ENCODE data around the gene GTPBP6.
A peak's percentile ranks its signal among the peaks of the same experiment; 100 is the strongest.
"Not testable (repeated sequence)": the region's sequence is repeated elsewhere in the genome, so short reads cannot be mapped to it uniquely, and the experiment has no call there.

GTPBP6 gene

DNA sequence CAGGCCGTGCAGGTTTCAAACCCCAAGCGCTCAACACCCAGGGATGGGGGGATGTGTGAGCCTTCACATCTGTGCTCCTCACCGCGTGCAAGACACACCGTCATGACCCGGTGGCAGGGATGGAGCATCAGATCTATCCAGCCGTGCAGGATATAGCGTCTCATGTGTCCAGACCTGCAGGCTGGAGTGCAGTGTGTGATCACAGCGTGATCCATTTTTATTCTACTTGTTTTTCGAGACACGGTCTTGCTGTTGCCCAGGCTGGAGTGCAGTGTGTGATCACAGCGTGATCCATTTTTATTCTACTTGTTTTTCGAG is 32.7 kb upstream of the GTPBP6 start:
- DNase-seq = not testable (repeated sequence)

DNA sequence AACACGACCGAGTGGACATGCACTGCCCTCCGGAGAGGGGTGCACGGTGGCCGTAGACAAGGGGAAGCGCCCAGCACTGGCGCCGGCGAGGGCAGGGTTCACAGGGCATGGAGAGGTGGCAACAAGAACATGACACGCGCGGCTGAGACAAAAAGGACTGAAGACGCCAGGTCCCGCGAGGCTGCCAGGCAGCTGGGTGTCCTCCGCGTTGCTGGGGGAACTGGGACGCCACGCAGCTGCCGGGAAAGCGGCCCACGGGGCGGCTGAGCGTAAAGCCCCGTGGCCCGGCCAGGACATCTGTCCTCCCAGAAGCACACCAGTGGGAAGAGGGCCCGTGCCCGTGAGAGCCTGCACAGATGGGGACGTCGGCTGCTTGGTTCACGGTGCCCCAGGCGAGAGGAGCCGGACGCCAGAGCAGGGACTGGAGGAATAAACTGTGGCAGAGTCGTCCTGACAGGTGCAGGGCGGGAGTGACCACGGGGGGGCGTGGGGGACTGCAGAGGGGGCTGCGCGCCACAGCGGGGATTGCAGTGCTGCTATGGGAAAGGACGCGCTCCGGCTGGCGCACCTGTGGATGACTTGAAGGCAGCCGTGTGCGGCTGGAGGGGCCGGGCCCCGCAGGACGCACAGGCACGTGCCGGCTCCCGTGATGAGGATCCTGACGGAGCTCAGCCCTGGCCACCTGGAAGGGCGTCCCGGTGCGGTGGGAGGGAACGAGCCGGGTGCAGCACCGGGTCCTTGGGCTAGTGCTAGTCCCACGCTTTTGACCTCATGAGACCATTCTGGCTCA is 32.1 kb upstream of the GTPBP6 start:
- DNase-seq = no peak

DNA sequence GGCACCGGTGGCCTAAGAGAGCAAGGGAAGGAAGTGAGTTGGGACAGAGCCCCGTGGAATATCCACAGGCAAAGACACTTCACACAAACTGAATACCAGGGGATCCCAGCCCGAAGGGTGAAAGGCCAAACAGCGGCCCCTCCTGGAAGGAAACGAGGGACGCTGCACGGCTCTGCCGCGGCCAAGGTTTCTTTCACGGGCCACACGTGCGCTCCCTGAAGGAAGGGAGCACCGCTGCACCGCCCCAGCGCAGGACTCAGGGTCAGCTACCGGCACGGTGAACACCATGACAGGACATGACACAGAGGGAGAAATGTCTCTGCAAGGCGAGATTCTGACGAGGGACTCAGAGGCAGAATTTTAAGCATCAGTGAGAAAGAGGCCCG is 31.5 kb upstream of the GTPBP6 start:
- no peak for DNase-seq

DNA sequence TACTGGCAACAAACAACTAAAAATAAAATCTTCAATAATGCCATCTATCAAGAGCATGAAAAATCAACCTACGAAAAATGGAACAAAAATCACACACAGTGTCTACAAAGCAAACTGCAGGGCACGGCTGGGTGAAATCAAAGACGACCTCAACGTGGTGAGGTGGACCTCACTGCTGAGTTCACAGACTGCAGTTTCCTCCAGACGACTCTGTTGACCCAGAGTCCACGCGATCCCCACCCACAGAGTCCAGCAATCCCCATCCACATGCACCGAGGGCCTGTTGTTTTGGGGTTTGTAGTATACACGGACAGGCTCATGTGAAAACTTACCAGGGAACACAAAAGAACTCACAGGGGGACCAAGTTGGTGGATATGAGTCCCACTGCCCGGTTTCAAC is 31.1 kb upstream of the GTPBP6 start:
- DNase-seq = no peak

DNA sequence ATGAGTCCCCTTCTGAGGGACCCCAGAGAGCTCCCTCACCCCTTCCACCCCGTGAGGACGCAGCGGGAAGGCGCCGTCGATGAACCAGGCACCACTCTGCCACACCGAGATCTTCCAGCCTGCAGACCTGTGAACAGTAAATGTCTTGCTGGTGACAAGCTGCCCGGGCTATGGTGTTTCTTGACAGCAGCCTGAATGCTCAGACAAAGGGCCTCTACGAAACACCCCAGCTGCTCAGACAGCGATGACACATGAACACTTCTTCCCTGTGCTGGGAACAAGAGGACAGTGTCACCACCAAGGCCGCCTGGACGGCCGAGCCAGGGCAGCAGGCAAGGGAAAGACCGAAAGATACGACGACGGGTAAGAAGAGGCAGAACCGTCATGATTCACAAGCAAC is 30.6 kb upstream of the GTPBP6 start:
- DNase-seq = no peak

DNA sequence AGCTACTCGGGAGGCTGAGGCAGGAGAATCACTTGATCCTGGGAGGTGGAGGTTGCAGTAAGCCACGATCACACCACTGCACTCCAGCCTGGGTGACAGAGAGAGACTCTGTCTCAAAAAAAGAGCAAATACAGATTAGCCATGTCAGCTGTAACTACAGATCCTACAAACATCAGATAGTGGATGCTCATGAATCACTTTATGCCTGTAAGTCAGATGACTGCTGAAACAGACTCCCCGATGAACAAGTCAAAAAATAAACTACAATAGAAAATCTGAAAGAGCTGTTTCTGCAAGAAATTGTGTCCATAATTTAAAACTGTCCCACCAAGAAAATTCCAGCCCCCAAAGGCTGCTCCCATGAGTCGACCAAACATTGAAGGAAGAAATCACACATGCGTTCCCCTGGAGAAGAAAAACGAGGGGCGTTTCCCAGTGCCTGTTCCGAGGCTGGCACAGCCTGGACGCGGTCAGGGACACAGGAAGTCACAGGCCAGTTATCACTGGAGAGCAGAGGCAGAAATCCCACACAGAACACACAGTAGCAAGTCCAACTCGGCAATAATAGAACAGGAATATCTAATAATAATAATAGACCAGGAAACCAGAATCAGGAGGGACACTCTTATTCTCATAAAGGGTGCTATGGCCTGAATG is 30.0 kb upstream of the GTPBP6 start:
- DNase-seq = no peak

DNA sequence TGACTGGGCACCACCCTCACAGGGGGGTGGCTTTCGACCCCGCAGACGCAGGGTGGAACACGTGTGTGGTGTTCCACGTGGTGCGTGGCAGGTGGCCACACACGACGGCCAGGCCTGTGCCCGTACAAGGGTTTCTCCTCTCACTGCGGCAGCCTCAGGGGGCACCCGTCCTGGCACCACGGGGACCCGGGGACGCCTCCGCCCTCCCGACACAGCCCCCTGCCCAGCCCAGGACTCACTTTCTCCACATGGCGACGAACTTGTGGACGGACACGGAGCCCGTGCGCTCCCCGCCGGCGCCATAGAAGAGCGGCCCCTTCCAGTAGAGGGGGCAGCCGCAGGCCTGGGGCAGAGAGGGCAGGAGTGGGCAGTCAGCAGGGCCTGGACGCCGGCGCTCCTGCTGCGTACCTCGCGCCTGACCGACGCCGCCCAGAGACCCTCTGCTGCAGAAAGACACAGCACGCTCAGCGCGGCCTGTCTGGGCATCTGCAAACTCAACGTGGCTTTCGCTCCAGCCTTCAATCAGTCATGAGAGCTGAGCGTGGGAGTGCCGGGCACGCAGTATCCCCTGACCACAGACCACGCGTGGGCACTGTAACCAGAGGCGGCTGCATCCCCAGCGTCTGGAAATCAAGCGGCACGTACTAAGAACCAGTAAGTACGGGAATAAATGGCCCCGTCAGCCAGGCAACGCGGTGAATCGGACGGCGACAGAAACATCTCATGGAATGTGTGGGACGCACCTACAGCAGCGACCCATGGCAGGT is 28.9 kb upstream of the GTPBP6 start:
- no peak for DNase-seq

DNA sequence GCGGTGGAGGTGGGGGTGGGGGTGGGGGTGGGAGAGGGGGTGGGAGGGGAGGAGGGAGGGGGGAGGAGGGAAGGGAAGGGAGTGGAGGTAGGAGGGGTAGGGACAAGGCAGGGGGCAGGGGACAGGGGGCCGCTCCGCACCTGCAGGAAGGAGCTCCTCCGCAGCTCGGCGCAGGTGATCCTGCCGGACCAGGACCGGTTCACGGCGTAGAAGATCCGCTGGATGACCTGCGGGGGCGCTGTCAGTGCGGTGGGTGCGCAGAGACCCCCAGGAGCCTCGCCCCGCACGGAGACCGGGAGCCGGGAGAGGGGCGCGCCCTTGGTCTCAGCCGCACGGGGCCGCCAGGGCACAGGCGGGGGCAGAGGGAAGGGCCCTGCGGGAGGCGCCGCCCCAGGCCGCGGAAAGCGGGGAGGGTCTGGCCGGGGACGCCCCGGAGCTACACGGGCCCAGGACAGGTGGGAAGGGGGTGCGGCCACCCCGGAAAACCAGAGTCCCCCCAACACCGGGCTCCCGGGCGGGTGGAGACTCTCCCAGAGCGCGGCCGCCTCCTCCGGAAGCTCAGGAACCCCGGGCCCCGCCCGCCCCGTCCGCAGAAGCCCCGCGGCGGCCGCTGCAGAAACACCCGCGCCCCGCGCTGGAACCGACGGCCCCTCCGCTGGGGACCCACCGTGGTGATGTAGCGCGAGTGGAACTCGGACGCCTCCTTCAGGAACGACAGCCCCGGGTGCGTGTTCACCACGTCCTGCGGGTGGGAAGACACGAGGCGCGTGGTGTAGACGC is 27.6 kb upstream of the GTPBP6 start:
- peak; percentile 8 for DNase-seq

DNA sequence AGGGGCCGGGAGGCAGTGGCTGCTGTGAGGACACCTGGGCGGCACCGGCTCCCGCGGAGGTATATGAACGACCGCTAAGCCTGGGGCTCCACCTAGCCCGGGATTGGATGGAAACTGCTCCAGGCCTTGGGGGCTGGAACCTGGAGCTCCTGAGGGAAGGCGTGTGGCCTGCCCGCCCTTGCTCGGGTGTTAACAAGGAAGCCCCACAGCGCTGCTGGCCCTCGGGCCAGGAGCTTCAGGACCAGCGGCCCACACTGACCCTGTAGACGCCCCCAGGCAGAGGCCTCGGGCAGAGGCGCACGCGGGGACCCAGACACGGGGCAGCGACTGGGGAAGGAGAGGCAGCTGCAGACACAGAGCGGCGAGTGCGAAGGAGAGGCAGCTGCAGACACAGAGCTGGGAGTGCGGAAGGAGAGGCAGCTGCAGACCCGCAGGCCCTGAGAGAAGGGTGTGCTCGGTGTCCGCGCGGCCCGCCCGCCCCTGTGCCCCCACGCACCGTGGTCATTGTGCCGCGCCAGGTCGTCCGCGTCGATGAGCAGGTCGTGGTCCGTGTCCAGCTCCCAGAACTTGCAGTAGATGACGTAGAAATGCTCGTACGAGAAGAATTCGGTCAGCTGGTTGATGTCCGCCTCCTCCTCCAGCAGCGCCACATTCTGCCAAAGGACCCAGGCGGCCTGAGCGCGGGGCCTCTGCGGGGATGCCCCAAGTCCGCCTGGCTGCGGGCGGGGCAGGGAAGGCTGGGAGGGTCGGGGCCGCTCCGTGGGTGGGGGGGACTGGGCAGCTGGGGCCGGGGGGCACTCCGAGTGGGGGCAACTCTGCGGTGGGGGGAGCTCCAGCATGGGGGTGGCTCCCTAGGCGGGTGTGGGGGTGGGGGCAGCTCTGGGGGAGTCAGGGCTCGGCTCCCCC is 26.7 kb upstream of the GTPBP6 start:
- DNase-seq = peak; percentile 3

DNA sequence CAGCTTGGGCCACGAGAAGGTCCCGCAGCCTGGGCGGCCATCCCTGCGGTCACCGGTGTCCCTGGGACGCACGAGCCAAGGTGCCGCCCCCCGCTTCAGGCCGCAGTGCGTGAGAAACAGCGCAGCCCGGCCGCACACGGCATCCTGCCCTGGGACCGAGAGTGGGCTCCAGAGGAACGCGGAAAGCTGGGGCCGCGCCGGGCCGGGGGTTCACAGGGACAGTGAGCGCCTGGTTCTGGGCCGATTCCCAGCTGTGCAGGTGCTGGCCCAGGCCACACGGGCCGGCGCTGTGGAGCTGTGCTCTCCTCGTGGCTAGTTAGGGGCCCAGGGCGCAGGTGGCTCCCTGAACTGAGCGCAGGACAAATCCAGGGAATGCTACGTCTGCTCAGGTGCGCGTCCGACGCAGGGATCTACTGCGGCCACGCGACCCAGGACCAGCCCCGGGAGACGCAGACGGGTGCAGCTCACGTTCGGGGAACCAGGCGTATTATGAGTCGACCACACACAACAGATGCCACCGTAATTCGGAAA is 25.8 kb upstream of the GTPBP6 start:
- peak; percentile 10 for DNase-seq

DNA sequence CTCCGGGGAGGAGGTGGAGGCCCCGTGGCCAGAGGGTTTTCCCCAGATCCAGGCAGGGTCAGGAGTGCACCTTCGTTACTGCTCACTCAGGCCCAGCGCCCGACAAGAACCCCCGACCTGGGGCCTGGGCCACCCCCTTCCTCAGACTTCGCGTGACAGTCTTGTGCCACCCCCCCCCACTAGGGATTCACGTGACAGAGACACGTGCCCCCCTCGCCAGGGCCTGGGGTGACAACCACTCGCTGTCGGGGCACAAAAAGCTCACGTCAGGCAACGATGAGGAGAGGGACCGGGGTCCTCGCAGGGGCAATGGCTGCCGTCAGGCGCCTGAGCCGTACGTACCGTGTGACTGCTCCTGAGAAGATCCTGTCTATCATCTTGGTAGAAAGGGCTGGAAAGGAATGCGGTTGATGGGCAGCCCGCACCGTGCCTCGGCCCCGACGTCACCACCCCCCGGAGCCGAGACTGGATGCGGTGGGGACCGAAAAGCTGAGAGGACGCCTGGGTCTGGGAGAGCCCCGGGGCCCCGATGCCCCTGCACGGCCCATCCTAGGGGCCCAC is 23.0 kb upstream of the GTPBP6 start:
- DNase-seq = peak; percentile 12

DNA sequence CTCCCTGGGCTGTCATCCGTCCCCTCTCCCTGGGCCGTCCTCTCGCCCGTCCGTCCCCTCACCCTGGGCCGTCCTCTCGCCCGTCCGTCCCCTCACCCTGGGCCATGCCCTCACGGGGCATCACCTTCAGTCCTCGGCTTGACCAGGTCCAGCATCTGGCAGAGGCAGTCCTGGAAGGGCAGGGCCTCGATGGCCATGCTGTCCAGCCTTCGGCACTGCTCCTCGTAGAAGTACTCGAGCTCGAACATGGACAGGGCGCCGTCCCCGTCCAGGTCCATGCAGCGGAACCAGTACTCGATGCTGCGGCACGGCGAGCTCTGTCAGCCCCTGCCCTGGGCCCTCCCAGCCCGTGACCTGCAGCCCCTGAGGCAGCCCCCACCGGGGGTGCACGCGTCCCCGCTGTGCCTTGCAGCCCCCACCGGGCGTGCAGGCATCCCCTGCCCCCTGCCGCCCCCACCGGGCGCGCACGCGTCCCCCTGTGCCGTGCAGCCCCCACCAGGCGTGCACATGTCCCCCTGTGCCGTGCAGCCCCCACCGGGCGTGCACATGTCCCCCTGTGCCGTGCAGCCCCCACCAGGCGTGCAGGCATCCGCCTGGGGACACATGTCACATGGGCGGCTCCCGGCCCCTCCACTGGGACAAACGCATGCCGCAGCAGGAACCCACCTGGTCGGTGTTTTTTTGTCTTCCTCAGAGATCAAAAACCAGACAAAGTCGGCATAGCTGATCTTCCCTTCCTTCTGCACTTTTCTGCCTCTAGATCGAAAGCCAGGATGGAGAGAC is 22.2 kb upstream of the GTPBP6 start:
- peak; percentile 9 for DNase-seq

DNA sequence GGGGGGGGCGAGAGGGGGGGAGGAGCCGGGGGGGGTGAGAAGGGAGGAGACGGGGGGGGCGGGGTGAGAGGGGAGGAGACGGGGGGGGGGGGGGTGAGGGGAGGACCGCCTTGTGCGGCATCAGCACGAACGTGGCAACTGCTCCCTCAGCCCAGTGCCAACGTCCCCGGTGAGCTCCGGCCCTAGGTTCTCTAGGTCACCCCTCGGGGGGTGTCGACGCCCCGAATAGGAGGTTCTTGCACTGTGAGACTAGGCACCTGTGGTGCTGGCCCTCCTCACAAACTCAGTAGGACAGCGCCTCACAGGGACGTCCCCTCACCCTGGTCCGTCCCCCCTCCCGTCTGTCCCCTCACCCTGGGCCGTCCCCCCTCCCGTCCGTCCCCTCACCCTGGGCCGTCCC is 21.5 kb upstream of the GTPBP6 start:
- DNase-seq = peak; percentile 13

DNA sequence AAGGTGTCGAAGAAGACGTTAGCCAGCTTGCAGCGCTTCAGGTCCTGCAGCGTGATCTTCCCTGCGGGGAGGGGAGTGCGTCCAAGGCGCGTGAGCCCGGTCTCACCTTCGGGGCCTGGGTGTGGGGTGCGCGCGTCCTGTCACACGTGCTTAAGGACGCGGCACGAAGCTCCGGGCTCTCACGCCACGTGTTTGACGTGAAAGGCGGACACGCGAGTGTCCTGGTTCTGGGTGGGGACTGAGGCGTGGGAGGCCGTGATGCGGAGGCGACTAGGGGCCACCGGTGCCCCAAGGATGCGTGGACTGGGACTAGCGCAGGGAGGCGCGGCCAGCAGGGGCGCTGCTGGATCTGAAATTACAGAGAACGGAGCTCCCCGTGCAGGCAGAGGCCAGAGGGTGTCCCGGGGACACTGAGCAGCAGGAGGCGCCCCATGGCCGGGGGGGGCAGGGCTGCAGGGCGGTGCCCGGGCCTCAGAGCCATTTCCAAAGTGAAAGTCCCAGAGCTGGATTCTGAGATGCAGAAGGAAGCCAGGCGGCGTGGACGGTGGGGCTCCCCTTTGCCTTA is 20.3 kb upstream of the GTPBP6 start:
- no peak for DNase-seq

DNA sequence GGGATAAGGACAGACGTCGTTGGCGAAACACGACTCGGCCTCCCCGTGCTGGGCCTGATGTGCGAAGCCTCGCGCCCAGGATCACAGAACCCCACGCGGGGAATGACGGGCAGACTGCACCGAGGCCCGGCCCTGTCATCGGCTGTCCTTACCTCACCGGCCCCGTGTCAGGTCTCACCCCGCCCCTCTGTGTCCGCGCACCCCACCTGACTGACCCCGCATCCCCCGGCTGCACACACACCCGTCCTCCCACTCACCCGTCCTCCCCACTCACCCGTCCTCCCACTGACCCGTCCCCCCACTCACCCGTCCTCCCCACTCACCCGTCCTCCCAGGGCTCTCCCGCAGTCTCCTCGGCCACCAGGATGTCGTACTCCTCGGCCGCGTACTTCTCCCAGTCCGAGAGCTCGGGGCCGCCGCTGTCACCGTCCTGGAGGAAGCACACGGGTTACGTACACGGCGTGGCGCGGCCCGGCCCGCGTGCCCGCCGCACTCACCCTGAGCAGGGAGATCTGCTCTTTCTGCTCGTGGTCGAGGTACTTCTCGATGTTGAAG is 19.8 kb upstream of the GTPBP6 start:
- DNase-seq = no peak

DNA sequence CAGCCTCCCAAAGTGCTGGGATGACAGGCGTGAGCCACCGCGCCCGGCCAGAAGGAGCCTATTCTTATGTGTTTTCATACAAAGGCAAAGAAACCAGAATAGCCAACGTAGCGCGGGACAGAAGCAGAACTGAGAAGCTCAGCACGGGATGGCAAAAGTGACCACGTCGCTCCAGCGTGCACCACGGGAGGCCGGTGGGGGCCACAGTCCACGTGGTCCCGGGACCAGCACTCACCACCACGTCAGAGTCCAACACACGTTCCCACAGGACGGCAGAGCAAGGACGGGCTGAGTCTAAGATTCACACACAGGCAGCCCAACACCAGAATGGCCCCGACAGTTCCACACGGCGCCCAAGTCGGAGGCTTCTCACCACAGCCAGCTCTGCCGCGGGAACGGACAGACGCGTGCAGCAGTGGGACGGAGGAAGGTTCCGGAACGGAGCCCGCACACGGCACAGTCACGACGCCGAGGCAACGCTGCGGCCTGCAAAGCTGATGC is 18.8 kb upstream of the GTPBP6 start:
- no peak for DNase-seq

DNA sequence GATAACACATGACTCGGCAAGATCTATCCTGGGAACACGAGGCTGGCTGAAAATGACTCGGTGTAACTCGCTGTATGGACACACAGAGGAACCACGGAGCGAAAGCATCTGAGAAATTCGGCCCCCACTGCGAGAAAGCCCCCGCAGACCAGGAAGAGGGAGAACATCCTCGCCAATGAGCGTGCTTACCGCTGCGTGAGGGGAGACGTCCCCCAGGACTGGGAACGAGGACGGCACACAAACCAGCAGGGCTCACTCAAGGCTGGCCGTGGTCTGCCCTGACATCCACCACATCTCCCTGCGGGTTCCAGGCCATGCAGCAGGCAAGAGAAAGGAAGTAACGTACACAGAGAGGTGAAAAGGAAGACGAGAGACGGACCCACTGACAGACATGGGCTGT is 17.6 kb upstream of the GTPBP6 start:
- no peak for DNase-seq

DNA sequence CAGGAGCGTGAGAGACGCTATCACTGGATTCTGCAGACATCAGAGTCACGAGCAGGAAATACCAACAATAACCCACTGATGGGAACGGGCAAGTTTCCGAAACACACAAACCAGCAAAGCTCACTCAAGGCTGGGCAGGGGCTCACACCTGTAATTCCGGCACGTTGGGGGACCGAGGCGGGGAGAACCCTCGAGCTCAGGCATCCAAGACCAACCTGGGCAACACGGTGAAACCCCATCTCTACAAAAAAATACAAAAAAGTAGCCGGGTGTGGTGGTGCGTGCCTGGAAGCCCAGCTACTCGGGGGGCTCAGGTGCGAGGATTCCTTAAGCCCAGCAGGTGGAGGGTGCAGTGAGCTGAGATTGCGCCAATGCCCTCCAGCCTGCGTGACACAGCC is 17.2 kb upstream of the GTPBP6 start:
- DNase-seq = no peak

DNA sequence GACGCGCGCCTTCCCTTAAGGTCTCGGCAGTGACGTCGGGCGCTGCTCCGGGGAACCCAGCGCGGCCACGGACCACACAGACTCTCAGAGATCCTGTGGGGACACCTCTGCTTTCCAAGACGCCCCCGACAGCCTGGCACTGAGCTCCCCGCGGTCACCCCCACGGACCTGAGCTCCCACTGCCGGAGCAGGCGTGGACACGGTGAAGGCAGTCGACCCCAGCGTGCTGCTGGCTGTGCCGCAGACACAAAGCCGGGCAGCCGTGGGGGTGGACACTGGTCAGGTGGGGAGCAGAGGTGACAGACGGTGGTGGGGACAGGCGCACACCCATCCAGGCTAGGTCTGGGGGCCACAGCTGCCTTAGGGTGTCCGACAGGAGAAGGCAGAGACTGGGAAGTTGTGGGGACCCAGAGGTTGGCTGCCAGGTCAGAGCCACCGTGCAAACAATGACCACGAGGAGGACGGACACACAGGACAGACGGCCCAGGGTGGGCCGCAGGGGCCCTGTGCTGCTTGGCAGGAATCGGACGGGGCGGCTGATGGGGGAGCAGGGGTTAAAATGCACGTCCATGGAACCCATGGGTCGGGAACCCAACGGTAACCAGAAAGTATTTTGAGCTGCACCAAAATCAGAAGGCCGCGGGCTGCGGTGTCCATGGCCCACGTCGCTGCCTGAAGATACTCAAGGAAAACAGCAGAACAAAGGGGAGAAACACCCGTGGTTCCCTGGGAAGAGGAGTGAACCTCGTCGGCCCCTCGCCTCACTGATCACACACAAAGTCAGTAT is 16.6 kb upstream of the GTPBP6 start:
- no peak for DNase-seq
